ENCODE measurements around the gene YIPF1.

GRCh38 chr1:53918343-53918742, 28.7 kb upstream of the YIPF1 start:
- TF ChIP-seq EZH2 (IDR thresholded peaks at IDR 0.05) (no peak), POLR2AphosphoS5 (IDR thresholded peaks at IDR 0.05; ENCODE audit: borderline replicate concordance, low read depth, low read length) (no peak), FOXP2 (optimal IDR thresholded peaks at IDR 0.05; ENCODE audit: control extremely low read depth, extremely low read length, insufficient read depth) (no peak)

Measured in SK-N-MC (cell line).